ENCODE measurements around the gene NEIL3. TPM values are rescaled to one million over a fixed set of nuclear protein-coding genes. Genes with fewer than 3 reads are reported as not detected.

The NEIL3 gene
- total and polyA plus RNA-seq, 2 experiments from 2014 or later, result 2.4 to 3.7 TPM

GRCh38 chr4:177356206-177356605, 46.5 kb downstream of the NEIL3 start:
- Histone ChIP-seq H3K9me2 (ENCODE audit: insufficient read depth) (no peaks in the 10 kb centered on the region), H3K4me1 (ENCODE audit: insufficient read depth) (peaks cover 11% of the 10 kb centered on the region), H4K20me1 (ENCODE audit: insufficient read depth) (no peaks in the 10 kb centered on the region), H3K27ac (no peak overlapping the region), H3K36me3 (ENCODE audit: low read depth) (no peaks in the 10 kb centered on the region), H3K4me3 (no peak overlapping the region), H3F3A (ENCODE audit: insufficient read depth) (no peaks in the 10 kb centered on the region), H3K27me3 (replicated peaks; ENCODE audit: insufficient read depth) (no peaks in the 10 kb centered on the region), H3K9ac (no peak overlapping the region), H3K4me2 (ENCODE audit: unreplicated experiment) (no peak overlapping the region), H3K9me3 (ENCODE audit: low read depth) (no peaks in the 10 kb centered on the region), H2AFZ (peak overlapping the region; percentile 49), H3K79me2 (ENCODE audit: insufficient read depth) (no peaks in the 10 kb centered on the region)
- in situ Hi-C loops (cut with MboI), result no loop called here
- peak; percentile 48 for DNase-seq
- TF ChIP-seq EZH2 (IDR thresholded peaks at IDR 0.05; ENCODE audit: insufficient read depth, poor library complexity, severe bottlenecking) (no peak), EZH2phosphoT487 (IDR thresholded peaks at IDR 0.05; ENCODE audit: insufficient read depth, low read depth) (no peak)

- Histone ChIP-seq H3K9me2 (ENCODE audit: insufficient read depth) (no peaks in the 10 kb centered on the region), H3K4me1 (ENCODE audit: insufficient read depth) (peaks cover 11% of the 10 kb centered on the region), H3K9ac (no peak overlapping the region), H2AFZ (no peak overlapping the region), H3K79me2 (ENCODE audit: insufficient read depth) (no peaks in the 10 kb centered on the region), H4K20me1 (ENCODE audit: insufficient read depth) (no peaks in the 10 kb centered on the region), H3K4me2 (ENCODE audit: unreplicated experiment) (no peak overlapping the region), H3F3A (ENCODE audit: insufficient read depth) (no peaks in the 10 kb centered on the region), H3K27me3 (replicated peaks; ENCODE audit: insufficient read depth) (no peaks in the 10 kb centered on the region), H3K36me3 (ENCODE audit: low read depth) (no peaks in the 10 kb centered on the region), H3K4me3 (no peak overlapping the region), H3K27ac (no peak overlapping the region), H3K9me3 (ENCODE audit: low read depth) (no peaks in the 10 kb centered on the region)
- no peak for DNase-seq
- WGBS, 2 experiments (ENCODE audit: low coverage in 1 of 2, low lambda C conversion rate in 2 of 2, missing lambda C conversion rate in 2 of 2), result 85 to 91% methylated on average over 7 of the region's 7 CpGs
- in situ Hi-C loops (cut with MboI), result no loop called here
- no peak for TF ChIP-seq EZH2 (IDR thresholded peaks at IDR 0.05; ENCODE audit: insufficient read depth, poor library complexity, severe bottlenecking)
- no peak for TF ChIP-seq EZH2phosphoT487 (IDR thresholded peaks at IDR 0.05; ENCODE audit: insufficient read depth, low read depth)
These were observed 47.2 kb downstream of the NEIL3 start for GRCh38 chr4:177356921-177357320.

GRCh38 chr4:177367336-177367735, 57.7 kb downstream of the NEIL3 start:
- in situ Hi-C loops (cut with MboI), result no loop called here
- peak; percentile 41 for DNase-seq
- Histone ChIP-seq H3F3A (ENCODE audit: insufficient read depth) (no peaks in the 10 kb centered on the region), H3K4me3 (no peak overlapping the region), H3K4me1 (ENCODE audit: insufficient read depth) (peaks cover 9% of the 10 kb centered on the region; the same call in 1 of the 2 replicates), H3K27me3 (replicated peaks; ENCODE audit: insufficient read depth) (no peaks in the 10 kb centered on the region), H2AFZ (no peak overlapping the region), H3K9me3 (ENCODE audit: low read depth) (no peaks in the 10 kb centered on the region), H4K20me1 (ENCODE audit: insufficient read depth) (no peaks in the 10 kb centered on the region), H3K36me3 (ENCODE audit: low read depth) (no peaks in the 10 kb centered on the region), H3K27ac (no peak overlapping the region), H3K4me2 (ENCODE audit: unreplicated experiment) (no peak overlapping the region), H3K9me2 (ENCODE audit: insufficient read depth) (no peaks in the 10 kb centered on the region), H3K79me2 (ENCODE audit: insufficient read depth) (no peaks in the 10 kb centered on the region), H3K9ac (no peak overlapping the region)
- no peak for TF ChIP-seq EZH2 (IDR thresholded peaks at IDR 0.05; ENCODE audit: insufficient read depth, poor library complexity, severe bottlenecking)
- no peak for TF ChIP-seq EZH2phosphoT487 (IDR thresholded peaks at IDR 0.05; ENCODE audit: insufficient read depth, low read depth)
- 61 to 69% methylated on average over 3 of the region's 3 CpGs for WGBS, 2 experiments (ENCODE audit: low coverage in 1 of 2, low lambda C conversion rate in 2 of 2, missing lambda C conversion rate in 2 of 2)

GRCh38 chr4:177369372-177369771, 59.7 kb downstream of the NEIL3 start:
- peaks cover 9% of the 10 kb centered on the region; the same call in 1 of the 2 replicates for H3K4me1 ChIP-seq (ENCODE audit: insufficient read depth)
- H3K27ac ChIP-seq, result no peak overlapping the region
- H3K9ac ChIP-seq, result no peak overlapping the region
- H4K20me1 ChIP-seq (ENCODE audit: insufficient read depth), result no peaks in the 10 kb centered on the region
- H3K4me3 ChIP-seq, result no peak overlapping the region
- TF ChIP-seq EZH2phosphoT487 (IDR thresholded peaks at IDR 0.05; ENCODE audit: insufficient read depth, low read depth), result no peak
- no peak for TF ChIP-seq EZH2 (IDR thresholded peaks at IDR 0.05; ENCODE audit: insufficient read depth, poor library complexity, severe bottlenecking)
- H3K9me3 ChIP-seq (ENCODE audit: low read depth), result no peaks in the 10 kb centered on the region
- H2AFZ ChIP-seq, result no peak overlapping the region; the same call in 1 of the 2 replicates
- H3K36me3 ChIP-seq (ENCODE audit: low read depth), result no peaks in the 10 kb centered on the region
- in situ Hi-C loops (cut with MboI), result no loop called here
- no peaks in the 10 kb centered on the region for H3K27me3 ChIP-seq (replicated peaks; ENCODE audit: insufficient read depth)
- no peaks in the 10 kb centered on the region for H3K9me2 ChIP-seq (ENCODE audit: insufficient read depth)
- 87 to 95% methylated on average over 5 of the region's 5 CpGs for WGBS, 2 experiments (ENCODE audit: low coverage in 1 of 2, low lambda C conversion rate in 2 of 2, missing lambda C conversion rate in 2 of 2)
- H3F3A ChIP-seq (ENCODE audit: insufficient read depth), result no peaks in the 10 kb centered on the region
- H3K79me2 ChIP-seq (ENCODE audit: insufficient read depth), result no peaks in the 10 kb centered on the region
- DNase-seq, result peak; percentile 53
- H3K4me2 ChIP-seq (ENCODE audit: unreplicated experiment), result no peak overlapping the region

GRCh38 chr4:177371461-177371860, 61.8 kb downstream of the NEIL3 start:
- H3K4me2 ChIP-seq (ENCODE audit: unreplicated experiment), result no peak overlapping the region
- H3K27ac ChIP-seq, result no peak overlapping the region
- in situ Hi-C loops (cut with MboI), result no loop called here
- H3K36me3 ChIP-seq (ENCODE audit: low read depth), result no peaks in the 10 kb centered on the region
- WGBS, 2 experiments (ENCODE audit: low coverage in 1 of 2, low lambda C conversion rate in 2 of 2, missing lambda C conversion rate in 2 of 2), result 82% methylated on average over 4 of the region's 4 CpGs
- H3K4me1 ChIP-seq (ENCODE audit: insufficient read depth), result peaks cover 9% of the 10 kb centered on the region; the same call in 1 of the 2 replicates
- H3K27me3 ChIP-seq (replicated peaks; ENCODE audit: insufficient read depth), result no peaks in the 10 kb centered on the region
- H3F3A ChIP-seq (ENCODE audit: insufficient read depth), result no peaks in the 10 kb centered on the region
- H3K79me2 ChIP-seq (ENCODE audit: insufficient read depth), result no peaks in the 10 kb centered on the region
- H3K9me2 ChIP-seq (ENCODE audit: insufficient read depth), result no peaks in the 10 kb centered on the region
- no peaks in the 10 kb centered on the region for H3K9me3 ChIP-seq (ENCODE audit: low read depth)
- no peak overlapping the region for H3K9ac ChIP-seq
- no peak overlapping the region for H2AFZ ChIP-seq
- H4K20me1 ChIP-seq (ENCODE audit: insufficient read depth), result no peaks in the 10 kb centered on the region
- H3K4me3 ChIP-seq, result no peak overlapping the region
- DNase-seq, result no peak
- TF ChIP-seq EZH2phosphoT487 (IDR thresholded peaks at IDR 0.05; ENCODE audit: insufficient read depth, low read depth) (no peak), EZH2 (IDR thresholded peaks at IDR 0.05; ENCODE audit: insufficient read depth, poor library complexity, severe bottlenecking) (no peak)

All from GM23248 (cell line).